Heart right ventricle (tissue), 16 donors: ENCODE results near the gene MBNL2. TPM values are rescaled to one million over a fixed set of nuclear protein-coding genes. Genes with fewer than 3 reads are reported as not detected.

ENCODE experiments used
- ATAC-seq, 8 donors: fragments of 200-7000 bp; cut with Tn5 transposase; one replicate each; pipeline ENCODE4 v1.9.1; 2020; ENCODE audit warnings: mild to moderate bottlenecking in 8 of 8, moderate library complexity in 8 of 8, moderate number of reproducible peaks in 1 of 8
- DNase-seq, 2 donors: peaks; one replicate each; pipeline ENCODE4 v3.0.0-alpha.2; 2020
- H3K27ac ChIP-seq, 10 donors: fragments of 200-600 bp; sonication (generic) in 2 of 10; one replicate each; pipeline versions ENCODE4 v1.5.0 to v1.8.0; 2020 to 2022; ENCODE audit warnings: mild to moderate bottlenecking in 3 of 10
- H3K27me3 ChIP-seq, 7 donors: fragments of 200-600 bp; one replicate each; pipeline ENCODE4 v1.8.0; 2021 to 2022; ENCODE audit warnings: mild to moderate bottlenecking in 2 of 7
- H3K36me3 ChIP-seq, 9 donors: fragments of 200-600 bp; sonication (generic) in 1 of 9; one replicate each; pipeline versions ENCODE4 v1.5.0 to v1.8.0; 2020 to 2022; ENCODE audit warnings: mild to moderate bottlenecking in 2 of 9
- H3K4me1 ChIP-seq, 9 donors: fragments of 200-600 bp; sonication (generic) in 1 of 9; one replicate each; pipeline versions ENCODE4 v1.5.0 to v1.8.0; 2020 to 2022; ENCODE audit warnings: mild to moderate bottlenecking in 4 of 9
- H3K4me3 ChIP-seq, 10 donors: fragments of 200-600 bp; sonication (generic) in 2 of 10; one replicate each; pipeline versions ENCODE4 v1.5.0 to v1.8.0; 2020 to 2022; ENCODE audit warnings: mild to moderate bottlenecking in 7 of 10, moderate library complexity in 2 of 10
- H3K9me3 ChIP-seq, 11 donors: fragments of 200-600 bp in 10 of 11; sonication (generic) in 2 of 11; one replicate each; pipeline versions ENCODE4 v1.5.0 to v1.8.0; 2013 to 2022; ENCODE audit warnings: mild to moderate bottlenecking in 2 of 11, control low read depth in 1 of 11, moderate library complexity in 1 of 11
- WGBS, 2 donors: extraction: QIAGEN DNeasy Blood & Tissue Kit; methylation state at CpG; one replicate each; pipeline ENCODE4 v1.1.7; 2013; ENCODE audit warnings: inconsistent platforms in 1 of 2; 5-methylcytosine and 5-hydroxymethylcytosine counted together
- intact Hi-C, 10 donors: fragments of 100-400 bp; cut with DNase I; formaldehyde crosslinking; loops; one replicate each; pipeline versions ENCODE4 v1.11.1 to v1.14.2; 2022
- polyA plus RNA-seq, 2 donors: library from polyadenylated mRNA; stranded (reverse); fragments of 200-250 nt; gene quantifications; one replicate each; pipeline ENCODE4 v1.2.3, GENCODE V29; 2013
- total RNA-seq, 10 donors: library from RNA; stranded (reverse); fragmentation: NEBNext Ultra II Directional in 3 of 10; extraction: Animal tissue kit (Norgen Biotek cat#: 25700) in 3 of 10; gene quantifications; one replicate each; pipeline versions ENCODE4 v1.2.1 to v1.2.4, GENCODE V29; 2021 to 2023
- TF ChIP-seq, protein P1 (sequence below), 9 donors: fragments of 200-600 bp; sonication (generic) in 2 of 9; IDR thresholded peaks; one replicate each; pipeline versions ENCODE4 v1.5.0 to v1.8.0; 2021 to 2022; ENCODE audit warnings: antibody characterized with exemption in 9 of 9, mild to moderate bottlenecking in 5 of 9, moderate library complexity in 1 of 9
- donor health status: Arrhythmogenic right ventricular cardiomyopathy.
- donor health status: ischemic (EF 13 %, LVEDD 7.1; RV severe dilation, severe dysfunction).
- donor health status: healthy with polysubstance abuse.
- donor health status: DM: no; HTN: yes; CAD: no.
- donor health status: DM: no; HTN: no; CAD: no.
- donor health status: ischemic (EF 25% LVEDD 6.9; RV normal size, moderate dysfunction).
- donor health status: ischemic (EF 25% LVEDD 5.7; RV mildly dilated, moderate dysfunction).
- donor health status: healthy.
- donor health status: DM: yes; HTN: yes; CAD: no.
- donor health status: Ischemic cardiomyopathy.
- donor health status: ischemic (EF 35%, LVEDD 5.7; RV mildly dilated, moderate dysfunction).
- donor health status: nonischemic (EF 11% LVEDD 7.7; RV severe dilation, severe dysfunction).
- donor health status: DM: yes; HTN: yes; CAD: no.
- donor health status: PGD.
- donor health status: ischemic (EF 29% LVEDD 5.4; RV normal size, mild dysfunction).
- donor health status: nonischemic (EF 23%, LVEDD 6.1; RV moderate dilation, normal function).

The MBNL2 gene
- total and polyA plus RNA-seq, 12 donors = 17.2 to 95.0 (median 83.2) TPM

DNA sequence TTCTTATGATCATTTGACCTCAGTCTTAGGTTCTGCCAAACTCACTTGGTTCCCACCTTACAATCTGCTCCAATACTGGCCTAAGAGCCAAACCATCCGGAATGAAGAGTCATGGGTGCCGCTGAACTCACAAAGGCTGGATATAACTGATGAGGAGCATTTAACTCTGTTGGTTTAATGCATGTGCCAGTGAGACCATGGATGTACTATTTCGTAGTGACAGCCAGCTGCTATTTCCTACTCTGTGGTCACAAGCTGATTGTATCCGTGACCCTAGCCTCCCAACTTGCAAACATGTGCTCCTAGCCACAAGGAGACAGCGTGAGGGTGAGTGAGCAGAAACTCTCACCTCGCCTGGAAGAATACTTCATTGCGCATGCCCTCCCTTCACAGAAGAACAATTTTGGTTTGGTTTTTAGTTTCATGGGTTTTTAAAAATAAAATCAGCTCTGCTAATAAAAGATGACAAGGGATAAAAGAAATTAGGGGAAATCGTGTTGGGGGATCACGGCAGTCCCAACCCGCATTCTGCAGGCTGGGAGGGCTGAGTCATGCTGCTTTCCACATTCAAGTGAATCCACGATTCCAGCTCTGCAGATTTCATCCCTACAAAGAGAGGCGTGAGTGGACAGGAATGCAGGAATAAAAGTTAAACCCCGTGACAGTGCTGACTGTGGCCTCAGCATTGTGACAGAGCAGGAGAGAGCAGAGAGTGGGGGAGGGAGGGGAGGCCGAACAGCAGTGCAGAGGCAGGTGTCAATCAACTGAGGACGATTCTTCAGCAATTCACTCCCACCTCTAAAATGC, 145.1 kb downstream of the MBNL2 start:
- peaks cover 0 to 75% (median 21%) of the 10 kb centered on the region in 9 donors for H3K36me3 ChIP-seq
- DNase-seq = no peak
- no peaks in the 10 kb centered on the region for H3K27me3 ChIP-seq
- H3K4me1 ChIP-seq = peaks cover 0 to 38% (median 16%) of the 10 kb centered on the region in 9 donors
- WGBS, 2 donors = 75 to 77% methylated on average over 15 of the region's 15 CpGs
- no peaks in the 10 kb centered on the region for H3K9me3 ChIP-seq
- ATAC-seq = peak in 7 of 8 donors; percentile 28 to 56 (median 40)
- H3K27ac ChIP-seq = peak overlapping the region in 2 of 10 donors; percentile 2 to 8
- TF ChIP-seq, protein P1, sequence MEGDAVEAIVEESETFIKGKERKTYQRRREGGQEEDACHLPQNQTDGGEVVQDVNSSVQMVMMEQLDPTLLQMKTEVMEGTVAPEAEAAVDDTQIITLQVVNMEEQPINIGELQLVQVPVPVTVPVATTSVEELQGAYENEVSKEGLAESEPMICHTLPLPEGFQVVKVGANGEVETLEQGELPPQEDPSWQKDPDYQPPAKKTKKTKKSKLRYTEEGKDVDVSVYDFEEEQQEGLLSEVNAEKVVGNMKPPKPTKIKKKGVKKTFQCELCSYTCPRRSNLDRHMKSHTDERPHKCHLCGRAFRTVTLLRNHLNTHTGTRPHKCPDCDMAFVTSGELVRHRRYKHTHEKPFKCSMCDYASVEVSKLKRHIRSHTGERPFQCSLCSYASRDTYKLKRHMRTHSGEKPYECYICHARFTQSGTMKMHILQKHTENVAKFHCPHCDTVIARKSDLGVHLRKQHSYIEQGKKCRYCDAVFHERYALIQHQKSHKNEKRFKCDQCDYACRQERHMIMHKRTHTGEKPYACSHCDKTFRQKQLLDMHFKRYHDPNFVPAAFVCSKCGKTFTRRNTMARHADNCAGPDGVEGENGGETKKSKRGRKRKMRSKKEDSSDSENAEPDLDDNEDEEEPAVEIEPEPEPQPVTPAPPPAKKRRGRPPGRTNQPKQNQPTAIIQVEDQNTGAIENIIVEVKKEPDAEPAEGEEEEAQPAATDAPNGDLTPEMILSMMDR (IDR thresholded peaks at IDR 0.05) = no peak
- intact Hi-C loops = loop anchor here in 4 of 10 donors (10.0 kb wide), 4 partner anchors 62 to 342 kb away; no protein-coding TSS in a partner anchor
- H3K4me3 ChIP-seq = no peak overlapping the region

DNA sequence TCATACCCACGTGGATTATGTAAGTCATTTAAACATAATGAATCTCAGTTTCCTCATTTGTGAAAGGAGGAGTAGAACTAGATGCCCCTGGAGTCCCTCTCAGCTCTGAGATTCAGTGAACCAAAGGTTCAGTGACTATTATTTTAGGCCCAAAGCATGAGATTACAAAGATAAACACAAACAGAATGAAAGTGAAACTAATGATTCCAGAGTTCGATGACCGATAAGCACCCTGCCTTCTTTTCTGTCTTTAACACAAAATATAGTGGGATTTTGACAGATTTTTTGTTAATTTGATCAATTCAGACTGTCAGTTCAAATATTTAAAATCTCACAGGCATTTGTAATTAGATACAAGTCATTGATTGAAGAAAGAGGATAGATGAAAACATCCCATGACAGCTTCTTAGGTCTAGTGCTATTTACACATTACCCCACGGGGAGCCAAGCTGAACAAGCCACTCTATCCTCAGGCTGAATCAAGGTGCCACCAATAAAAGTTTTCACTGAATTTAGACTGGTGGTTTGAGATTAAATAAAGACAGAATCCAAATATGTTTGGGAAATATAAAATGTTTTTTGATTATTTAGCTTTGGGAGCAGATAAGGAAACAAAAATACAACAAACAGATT, 147.2 kb downstream of the MBNL2 start:
- peak in 3 of 8 donors; percentile 41 to 56 (median 45) for ATAC-seq
- Histone ChIP-seq H3K4me3 (peak overlapping the region in 9 of 10 donors; percentile 18 to 56 (median 46)), H3K27ac (peak overlapping the region in 9 of 10 donors; percentile 19 to 78 (median 57)), H3K4me1 (peaks cover 0 to 28% (median 11%) of the 10 kb centered on the region in 9 donors), H3K36me3 (peaks cover 0 to 71% (median 16%) of the 10 kb centered on the region in 9 donors), H3K9me3 (no peaks in the 10 kb centered on the region), H3K27me3 (no peaks in the 10 kb centered on the region)
- TF ChIP-seq, protein P1 (IDR thresholded peaks at IDR 0.05) = no peak
- no peak for DNase-seq
- 29 to 48% methylated on average over 4 of the region's 4 CpGs for WGBS, 2 donors
- intact Hi-C loops = loop anchor here in 4 of 10 donors (10.0 kb wide), 4 partner anchors 65 to 345 kb away; no protein-coding TSS in a partner anchor

DNA sequence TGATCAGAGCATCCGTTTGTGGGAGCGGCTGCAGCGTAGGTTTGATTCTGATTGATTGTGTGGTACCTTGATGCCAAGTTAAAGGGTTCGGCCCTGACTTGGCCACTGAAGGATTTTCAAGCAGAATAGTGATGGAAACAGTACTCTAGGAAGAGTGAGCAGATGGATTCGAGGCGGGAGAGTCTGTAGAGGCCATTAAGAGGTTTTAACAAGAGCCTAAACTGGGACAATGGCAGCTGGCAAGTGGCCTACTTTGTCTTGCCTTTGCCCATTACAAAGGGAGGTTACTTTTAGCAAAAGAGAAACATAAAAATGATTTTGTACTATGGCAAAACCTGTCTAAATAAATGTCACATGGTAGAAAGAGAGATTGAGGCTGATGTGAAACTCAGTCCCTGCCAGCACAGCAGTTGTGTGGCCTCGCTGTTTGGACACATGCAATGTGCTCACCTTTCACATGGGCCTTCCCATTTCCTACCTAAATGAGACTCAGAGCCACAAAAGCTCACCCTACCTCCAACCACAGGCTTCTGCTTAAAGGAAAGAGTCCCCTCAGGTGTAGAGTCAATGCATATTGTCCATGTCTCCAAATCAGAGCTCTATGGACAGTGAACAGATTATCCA, 149.5 kb downstream of the MBNL2 start:
- Histone ChIP-seq H3K4me3 (no peak overlapping the region), H3K36me3 (peaks cover 0 to 71% (median 13%) of the 10 kb centered on the region in 9 donors), H3K9me3 (no peaks in the 10 kb centered on the region), H3K27ac (no peak overlapping the region), H3K27me3 (no peaks in the 10 kb centered on the region), H3K4me1 (peaks cover 0 to 28% (median 11%) of the 10 kb centered on the region in 9 donors)
- DNase-seq (no peak), ATAC-seq (no peak)
- intact Hi-C loops = no loop called here
- WGBS, 2 donors = 94 to 95% methylated on average over 7 of the region's 7 CpGs
- TF ChIP-seq, protein P1 (IDR thresholded peaks at IDR 0.05) = no peak

DNA sequence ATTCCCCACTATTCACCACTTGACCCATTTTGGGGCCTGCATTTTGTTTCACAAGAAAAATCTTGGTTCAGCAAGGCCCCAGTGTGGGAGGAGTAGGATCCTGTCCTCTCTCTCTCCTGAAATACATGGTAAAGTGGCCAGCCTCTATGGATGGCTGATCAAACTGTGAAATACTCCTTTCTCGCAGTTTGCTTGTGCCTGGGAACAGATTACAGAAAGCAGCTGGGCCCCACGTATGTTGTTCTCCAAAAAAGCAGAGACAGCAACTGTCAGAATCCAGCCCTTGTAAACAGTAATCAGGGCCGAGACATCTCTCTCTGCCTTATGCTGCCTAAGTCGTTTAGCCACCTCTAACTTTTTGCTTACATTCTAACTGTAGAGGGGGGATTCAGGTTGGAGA, 150.8 kb downstream of the MBNL2 start:
- WGBS, 2 donors = 70 to 71% methylated on average over 4 of the region's 4 CpGs
- TF ChIP-seq, protein P1 (IDR thresholded peaks at IDR 0.05) = no peak
- Histone ChIP-seq H3K27me3 (no peaks in the 10 kb centered on the region), H3K4me3 (no peak overlapping the region), H3K4me1 (peaks cover 0 to 17% (median 11%) of the 10 kb centered on the region in 9 donors), H3K27ac (no peak overlapping the region), H3K9me3 (no peaks in the 10 kb centered on the region), H3K36me3 (peaks cover 0 to 71% (median 10%) of the 10 kb centered on the region in 9 donors)
- no peak for DNase-seq
- ATAC-seq = no peak
- intact Hi-C loops = no loop called here
